GM21526 (cell line): ENCODE data around the gene HUS1.
"Not testable (repeated sequence)": the region's sequence is repeated elsewhere in the genome, so short reads cannot be mapped to it uniquely, and the experiment has no call there.

Experiments used
- ATAC-seq: cut with Tn5 transposase; IDR thresholded peaks from one replicate; pipeline ENCODE4 v1.9.1; 2021; ENCODE audit warnings: moderate library complexity; ENCODE audit not compliant: unreplicated experiment, low FRiP score

HUS1 gene

GRCh38 chr7:47945261-47946015 lies 34.0 kb downstream of the HUS1 start:
- peak; percentile 56 for ATAC-seq

DNA sequence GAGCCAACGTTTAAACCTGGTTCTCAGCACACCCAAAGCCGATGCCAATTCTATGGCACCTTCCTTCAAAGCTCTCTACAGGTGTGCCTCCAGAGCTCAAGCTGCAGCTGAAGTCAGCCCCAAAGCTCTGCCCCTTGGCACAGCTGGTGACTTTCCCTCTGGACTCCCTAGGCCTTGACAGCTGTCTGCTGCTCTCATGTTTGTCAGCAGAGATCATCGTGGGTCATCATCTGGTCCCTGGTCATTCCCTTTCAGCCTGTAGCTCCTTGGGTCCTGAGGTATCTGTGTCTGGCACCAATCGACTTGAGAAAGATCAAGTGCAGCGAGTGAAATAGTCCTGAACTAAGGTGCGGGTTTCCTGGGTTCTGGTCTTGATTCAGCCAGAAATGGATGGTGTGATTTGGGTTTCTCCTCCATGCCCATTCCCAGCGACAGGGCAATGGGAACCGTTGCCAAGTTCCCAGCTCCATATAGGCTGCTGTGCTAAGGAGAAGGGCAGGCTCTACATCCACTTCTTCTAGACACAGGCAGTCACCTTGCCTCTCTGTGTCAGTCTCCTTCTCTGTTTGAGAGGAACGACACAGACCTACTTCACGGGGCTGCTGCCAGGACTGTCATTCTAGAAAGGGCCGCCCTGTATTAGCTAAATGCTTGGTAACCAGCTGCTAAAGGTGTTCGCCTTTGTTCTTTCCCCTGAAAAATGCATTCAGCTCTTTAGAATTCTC lies 34.7 kb downstream of the HUS1 start:
- no peak for ATAC-seq

GRCh38 chr7:47943676-47944474 lies 35.5 kb downstream of the HUS1 start:
- no peak for ATAC-seq

DNA sequence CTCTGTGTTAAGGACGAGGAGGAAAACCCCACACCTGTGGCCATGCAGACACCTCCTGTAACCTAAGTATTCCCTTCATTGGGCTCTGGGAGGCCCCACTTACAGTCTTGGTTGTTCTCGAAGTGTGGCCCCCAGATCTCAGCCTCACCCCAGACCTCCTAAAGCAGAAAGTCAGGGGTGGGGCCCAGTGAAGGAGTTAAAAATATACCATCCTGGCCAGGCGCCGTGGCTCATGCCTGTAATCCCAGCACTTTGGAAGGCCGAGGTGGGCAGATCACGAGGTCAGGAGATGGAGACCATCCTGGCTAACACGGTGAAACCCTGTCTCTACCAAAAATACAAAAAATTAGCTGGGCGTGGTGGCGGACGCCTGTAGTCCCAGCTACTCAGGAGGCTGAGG lies 36.8 kb downstream of the HUS1 start:
- ATAC-seq, result not testable (repeated sequence)

GRCh38 chr7:47942132-47942531 lies 37.3 kb downstream of the HUS1 start:
- ATAC-seq, result no peak

GRCh38 chr7:47941136-47941844 lies 38.1 kb downstream of the HUS1 start:
- ATAC-seq, result no peak

DNA sequence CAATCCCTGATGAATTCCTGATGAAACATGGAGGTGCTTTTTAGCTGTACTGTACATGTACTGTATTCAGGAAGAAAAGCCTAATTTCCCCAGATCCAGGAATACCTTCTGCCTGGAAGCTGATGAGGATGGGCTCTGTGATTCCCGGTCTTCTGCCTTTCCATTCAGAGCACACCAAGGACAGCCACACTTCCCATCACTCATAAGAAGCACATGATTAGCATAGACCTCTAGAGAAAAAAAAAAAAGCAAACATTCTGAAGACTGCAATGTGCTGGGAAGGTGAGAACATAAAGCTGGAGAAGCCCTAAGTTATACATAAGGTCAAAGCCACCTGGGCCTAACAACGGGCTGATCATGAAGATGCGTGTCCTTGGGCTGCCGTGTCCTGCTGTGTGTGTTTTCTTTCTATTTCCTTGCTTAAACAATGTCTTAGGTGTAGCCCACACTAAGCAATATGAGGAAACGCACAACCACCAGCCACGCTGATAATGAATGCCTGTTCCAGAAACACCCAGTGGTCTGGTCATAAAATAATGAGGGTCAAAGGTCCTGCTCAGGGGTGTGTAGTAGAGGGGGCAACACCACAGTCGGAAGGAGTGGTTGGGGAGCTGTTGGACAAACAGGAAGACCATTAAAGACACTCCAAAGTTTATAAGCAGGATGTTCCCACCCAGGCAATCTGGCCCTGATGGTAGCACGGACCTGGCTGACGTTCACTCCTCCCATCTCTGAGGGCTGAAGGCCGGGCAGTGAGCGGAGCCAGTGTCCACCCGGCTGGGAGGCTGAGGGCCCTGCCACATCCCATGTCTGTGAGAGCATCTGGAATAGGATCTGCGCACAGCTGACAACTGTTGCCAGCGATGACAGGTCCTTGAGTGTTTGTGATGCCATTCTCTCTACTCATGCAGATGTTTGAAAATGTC lies 39.1 kb downstream of the HUS1 start:
- no peak for ATAC-seq

DNA sequence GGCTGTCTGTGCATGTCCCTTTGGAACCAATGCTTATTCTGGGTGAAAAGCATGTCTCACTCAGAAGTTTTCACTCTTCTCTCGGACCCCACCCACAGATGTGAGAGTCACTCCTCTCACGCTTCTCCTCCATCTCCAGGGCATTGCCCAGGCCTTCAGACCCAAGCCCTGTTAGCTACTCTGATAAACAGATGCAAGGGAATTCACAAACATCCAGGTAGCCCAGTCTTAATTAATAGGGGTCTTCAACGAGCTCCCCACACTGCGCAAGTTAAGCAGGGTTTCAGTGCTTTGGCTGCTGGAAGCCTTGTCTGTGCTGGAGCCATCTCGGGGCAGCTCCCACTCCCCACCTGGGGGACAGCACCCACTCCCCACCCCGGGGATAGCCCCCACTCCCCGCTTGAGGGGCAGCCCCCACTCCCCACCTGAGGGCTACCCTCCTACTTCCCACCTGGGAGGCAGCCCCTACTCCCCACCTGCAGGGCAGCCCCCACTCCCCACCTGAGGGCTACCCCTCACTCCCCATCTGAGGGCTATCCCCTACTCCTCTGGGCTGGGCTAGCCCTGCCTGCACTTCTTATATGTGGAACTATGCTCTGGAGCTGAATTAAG lies 39.9 kb downstream of the HUS1 start:
- no peak for ATAC-seq

DNA sequence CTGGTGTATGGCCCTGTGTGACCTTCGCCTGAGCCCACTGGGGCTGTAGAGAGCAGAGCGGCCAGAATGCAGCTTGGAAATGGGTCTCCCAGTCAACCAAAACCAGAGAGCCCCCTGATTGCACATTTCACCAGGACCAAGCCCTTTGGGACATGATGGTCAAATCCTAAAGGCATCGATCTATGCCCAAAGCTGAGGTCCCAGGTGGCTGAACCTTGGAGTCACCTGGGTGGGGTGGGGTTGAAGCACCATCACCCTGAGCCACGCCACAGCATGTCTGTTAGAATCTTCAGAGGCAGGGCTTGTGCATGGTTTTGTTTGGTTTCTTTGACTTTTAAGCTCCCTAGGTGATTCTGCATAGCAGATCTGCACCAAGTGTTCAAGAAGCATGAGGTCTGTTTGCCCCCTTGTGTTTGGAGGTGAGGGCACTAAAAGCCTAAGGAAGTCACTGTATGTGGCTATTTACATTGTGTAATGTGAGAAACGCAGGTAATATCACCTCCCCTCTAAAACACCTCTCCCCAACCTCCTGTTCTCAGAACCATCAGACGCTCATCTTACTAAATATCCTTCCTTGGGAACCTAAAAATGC lies 40.7 kb downstream of the HUS1 start:
- no peak for ATAC-seq

- ATAC-seq, result peak; percentile 56
Measured at GRCh38 chr7:47937711-47938573, 41.5 kb downstream of the HUS1 start.

DNA sequence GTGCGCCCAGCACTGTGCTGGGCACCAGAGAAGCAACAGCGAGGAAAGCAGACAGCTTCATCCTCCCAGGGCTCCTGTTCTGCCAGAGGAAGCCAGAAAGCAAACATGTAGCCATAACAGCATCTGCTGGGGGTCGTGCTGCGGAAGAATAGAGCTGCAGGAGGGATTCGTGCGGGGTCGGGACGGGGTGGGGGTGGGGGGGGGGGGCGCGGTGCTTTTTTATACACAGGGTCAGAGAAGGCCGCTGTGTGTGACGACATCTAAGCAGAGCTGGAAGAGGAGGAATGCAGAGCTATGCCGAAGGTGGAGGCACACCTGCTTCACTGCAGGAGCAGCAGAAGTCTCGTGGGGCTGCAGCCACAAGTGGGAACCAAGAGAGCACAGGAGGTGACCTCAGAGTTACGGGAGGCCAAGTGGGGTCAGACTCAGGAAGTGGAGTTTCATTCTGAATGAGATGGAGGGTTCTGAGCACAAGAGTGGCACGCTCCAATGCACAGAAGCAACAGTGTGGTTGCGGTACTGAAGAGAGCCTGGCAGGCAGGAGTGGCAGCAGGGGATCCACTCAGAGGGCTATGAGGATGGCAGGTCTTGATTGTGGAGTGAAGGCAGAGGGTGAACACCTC lies 42.2 kb downstream of the HUS1 start:
- ATAC-seq, result peak; percentile 96

- ATAC-seq, result no peak
Measured at GRCh38 chr7:47936323-47936722, 43.1 kb downstream of the HUS1 start.

GRCh38 chr7:47935336-47935735 lies 44.1 kb downstream of the HUS1 start:
- no peak for ATAC-seq

DNA sequence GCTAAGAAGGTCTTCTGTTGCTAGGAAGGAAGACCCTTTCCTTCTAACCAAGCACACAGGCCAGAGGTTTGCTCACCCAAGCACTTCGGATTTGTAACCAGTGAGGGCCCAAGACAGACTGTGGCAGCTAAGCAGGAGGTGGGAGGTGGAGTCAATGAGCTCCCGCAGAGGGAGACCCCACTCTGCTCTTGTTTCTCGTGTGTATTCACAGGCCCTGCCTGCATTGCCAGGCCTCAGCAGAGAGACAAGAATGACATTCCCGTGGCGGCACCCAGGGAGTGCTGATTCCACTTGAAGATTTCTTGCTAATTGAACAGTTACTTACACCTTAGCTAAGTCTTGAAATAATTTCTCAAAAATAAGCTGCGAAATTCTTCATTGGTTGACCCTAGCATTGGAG lies 44.6 kb downstream of the HUS1 start:
- no peak for ATAC-seq

- ATAC-seq, result no peak
Measured at GRCh38 chr7:47933215-47933614, 46.2 kb downstream of the HUS1 start.

DNA sequence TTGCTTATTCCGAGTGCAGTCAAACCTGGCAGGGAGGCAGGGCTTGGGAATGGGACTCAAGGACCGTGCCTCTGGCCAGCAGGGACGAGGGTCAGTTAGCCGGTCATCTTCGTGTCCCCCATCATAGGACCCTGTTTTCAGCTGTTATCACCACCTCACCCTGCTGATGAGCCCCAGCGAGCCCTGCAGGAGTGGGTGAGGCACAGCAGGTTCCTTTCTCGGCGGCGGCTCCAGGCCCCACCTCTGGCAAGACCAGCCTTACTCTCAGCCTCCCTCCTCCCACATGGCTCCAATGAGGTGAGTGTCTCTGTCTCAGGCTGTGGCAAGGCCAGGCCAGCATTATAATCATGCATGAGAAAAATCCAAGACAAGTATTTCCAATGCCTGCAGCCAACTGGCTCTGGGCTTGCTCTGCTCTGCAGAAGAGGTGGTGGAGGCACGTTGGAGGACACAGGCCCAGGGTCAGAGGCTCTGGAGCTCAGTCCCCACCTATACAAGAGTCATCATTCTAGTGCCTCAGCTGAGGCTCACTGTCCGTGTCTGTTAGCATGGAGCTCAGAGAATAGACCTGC lies 46.9 kb downstream of the HUS1 start:
- no peak for ATAC-seq

GRCh38 chr7:47932016-47932415 lies 47.4 kb downstream of the HUS1 start:
- no peak for ATAC-seq
